Measurements from ENCODE around the gene CRYBA1.

CRYBA1 gene

GRCh38 chr17:29283496-29283895, 36.8 kb downstream of the CRYBA1 start:
- H3K27ac ChIP-seq: peak overlapping the region in 1 of 2 donors; percentile 1
- DNase-seq (ENCODE audit: low spot score): no peak
- TF ChIP-seq, protein P1, sequence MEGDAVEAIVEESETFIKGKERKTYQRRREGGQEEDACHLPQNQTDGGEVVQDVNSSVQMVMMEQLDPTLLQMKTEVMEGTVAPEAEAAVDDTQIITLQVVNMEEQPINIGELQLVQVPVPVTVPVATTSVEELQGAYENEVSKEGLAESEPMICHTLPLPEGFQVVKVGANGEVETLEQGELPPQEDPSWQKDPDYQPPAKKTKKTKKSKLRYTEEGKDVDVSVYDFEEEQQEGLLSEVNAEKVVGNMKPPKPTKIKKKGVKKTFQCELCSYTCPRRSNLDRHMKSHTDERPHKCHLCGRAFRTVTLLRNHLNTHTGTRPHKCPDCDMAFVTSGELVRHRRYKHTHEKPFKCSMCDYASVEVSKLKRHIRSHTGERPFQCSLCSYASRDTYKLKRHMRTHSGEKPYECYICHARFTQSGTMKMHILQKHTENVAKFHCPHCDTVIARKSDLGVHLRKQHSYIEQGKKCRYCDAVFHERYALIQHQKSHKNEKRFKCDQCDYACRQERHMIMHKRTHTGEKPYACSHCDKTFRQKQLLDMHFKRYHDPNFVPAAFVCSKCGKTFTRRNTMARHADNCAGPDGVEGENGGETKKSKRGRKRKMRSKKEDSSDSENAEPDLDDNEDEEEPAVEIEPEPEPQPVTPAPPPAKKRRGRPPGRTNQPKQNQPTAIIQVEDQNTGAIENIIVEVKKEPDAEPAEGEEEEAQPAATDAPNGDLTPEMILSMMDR (IDR thresholded peaks at IDR 0.05): no peak
- H3K4me3 ChIP-seq: peak overlapping the region; percentile 36

DNA sequence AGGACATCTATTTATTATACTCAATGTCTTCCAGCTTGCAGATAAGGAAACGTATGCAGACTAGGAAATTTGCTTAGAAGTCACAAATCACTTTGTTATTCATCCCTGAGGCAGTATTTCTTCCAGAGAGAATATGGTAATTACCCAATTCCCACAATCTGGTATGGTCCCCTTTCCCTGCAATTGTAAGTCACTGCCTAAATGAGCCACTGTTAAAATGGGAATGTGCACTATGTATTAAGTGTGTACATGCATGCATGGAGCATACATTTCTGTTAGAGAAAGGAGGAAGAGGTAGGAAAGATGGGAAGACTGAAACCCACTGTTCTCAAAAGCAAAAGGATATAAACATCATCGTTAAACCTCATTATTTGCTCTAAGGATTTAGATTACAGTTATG, 37.3 kb downstream of the CRYBA1 start:
- Histone ChIP-seq H3K4me3 (peak overlapping the region; percentile 36), H3K27ac (peak overlapping the region in 1 of 2 donors; percentile 1)
- no peak for DNase-seq (ENCODE audit: low spot score)
- TF ChIP-seq, protein P1 (IDR thresholded peaks at IDR 0.05): no peak

GRCh38 chr17:29289852-29290251, 43.2 kb downstream of the CRYBA1 start:
- TF ChIP-seq, protein P1 (IDR thresholded peaks at IDR 0.05): no peak
- Histone ChIP-seq H3K27ac (no peak overlapping the region), H3K4me3 (no peak overlapping the region)
- no peak for DNase-seq (ENCODE audit: low spot score)

DNA sequence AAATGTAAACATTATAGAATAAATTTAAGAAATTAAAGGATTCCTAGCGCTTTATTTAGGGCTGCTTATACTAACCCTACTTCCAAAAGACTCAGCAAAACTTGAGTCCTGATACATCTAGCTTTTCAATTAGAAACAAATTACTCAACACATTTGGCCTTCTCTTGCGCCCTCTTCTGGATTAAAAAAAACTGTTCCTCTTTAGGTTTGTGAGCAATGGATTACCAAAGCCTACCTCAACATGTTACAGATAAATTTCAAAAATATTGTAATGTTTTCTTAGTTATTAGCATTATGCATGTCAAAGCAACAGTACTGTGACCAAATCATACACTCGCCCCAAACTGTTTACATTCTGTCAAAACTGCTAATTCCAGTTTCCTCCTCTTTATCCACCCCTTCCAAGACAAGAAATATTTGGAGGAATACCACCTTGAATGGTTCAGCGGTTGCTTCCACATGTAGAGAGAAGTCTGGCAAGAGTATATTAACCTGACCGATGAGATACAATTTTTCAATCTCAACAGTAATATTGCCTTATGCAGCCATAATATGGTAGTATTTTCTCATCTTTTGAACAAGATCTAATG, 44.6 kb downstream of the CRYBA1 start:
- DNase-seq (ENCODE audit: low spot score): no peak
- H3K4me3 ChIP-seq: peak overlapping the region; percentile 98
- H3K27ac ChIP-seq: peak overlapping the region; percentile 96 to 98
- TF ChIP-seq, protein P1 (IDR thresholded peaks at IDR 0.05): peak; percentile 26

DNA sequence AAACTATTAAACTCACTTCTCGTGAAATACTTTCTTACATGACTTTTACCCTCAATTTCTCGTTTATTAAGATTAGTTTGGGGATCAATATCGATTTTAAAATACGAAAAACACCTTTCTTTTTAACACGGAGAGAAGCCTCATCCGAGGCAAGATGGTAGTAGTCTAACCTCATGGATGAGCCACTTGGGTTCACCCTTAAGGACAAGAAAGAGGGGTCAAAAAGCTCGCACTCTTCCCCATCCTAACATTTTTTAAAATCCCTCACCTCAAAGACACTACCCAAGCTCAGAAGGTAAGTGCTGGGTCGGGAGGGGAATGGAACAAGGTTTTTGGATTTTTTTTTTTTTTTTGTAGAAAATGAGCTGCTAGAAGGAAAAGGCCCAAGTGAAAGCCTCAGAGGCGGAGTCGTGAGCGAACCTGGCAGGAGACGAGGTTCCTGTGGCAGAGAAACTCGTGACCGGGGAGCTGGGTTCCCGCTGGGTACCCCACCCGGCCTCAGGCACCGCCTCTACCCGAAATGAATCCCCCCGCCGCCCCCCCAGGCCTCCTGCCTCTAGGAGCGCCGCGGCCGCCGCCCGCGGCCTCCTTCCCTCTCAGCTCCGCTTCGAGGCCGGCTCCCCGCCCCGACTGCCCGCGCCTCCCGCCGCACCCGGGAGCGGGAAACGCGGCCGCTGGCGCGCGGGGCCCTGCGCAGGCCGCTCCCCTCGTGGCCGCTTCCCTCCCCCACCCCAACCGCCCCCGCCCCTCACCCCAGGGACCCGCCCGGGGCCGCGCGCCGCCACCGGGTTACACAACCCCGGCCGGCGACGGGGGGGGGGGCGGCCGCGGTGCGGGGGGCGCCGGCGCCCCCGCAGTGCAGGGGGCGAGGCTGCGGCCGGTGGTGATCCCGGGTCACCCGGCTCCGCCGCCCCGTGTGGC, 45.7 kb downstream of the CRYBA1 start:
- TF ChIP-seq, protein P1 (IDR thresholded peaks at IDR 0.05): no peak
- DNase-seq (ENCODE audit: low spot score): peak; percentile 81

GRCh38 chr17:29292992-29293889, 46.6 kb downstream of the CRYBA1 start:
- Histone ChIP-seq H3K4me3 (peak overlapping the region; percentile 98), H3K27ac (peak overlapping the region; percentile 96 to 98)
- peak; percentile 88 for DNase-seq (ENCODE audit: low spot score)
- TF ChIP-seq, protein P1 (IDR thresholded peaks at IDR 0.05): no peak

More for the DNA sequence above, 45.7 kb downstream of the CRYBA1 start:
- H3K4me3 ChIP-seq: peak overlapping the region; percentile 98
- H3K27ac ChIP-seq: peak overlapping the region; percentile 96 to 98

Measured in coronary artery (tissue), 2 donors.